HPDE6-E6E7 (cell line): ENCODE results near the gene CHST11.
"Not testable (repeated sequence)": the region's sequence is repeated elsewhere in the genome, so short reads cannot be mapped to it uniquely, and the experiment has no call there.

Experiments
- DNase-seq: peaks from one replicate; pipeline ENCODE4 v3.0.0; 2011; ENCODE audit warnings: missing footprints; ENCODE audit errors: extremely low spot score

Gene CHST11

GRCh38 chr12:104738776-104739642 lies 282.3 kb downstream of the CHST11 start:
- DNase-seq: no peak

- no peak for DNase-seq
Measured at GRCh38 chr12:104740668-104741067, 283.9 kb downstream of the CHST11 start.

DNA sequence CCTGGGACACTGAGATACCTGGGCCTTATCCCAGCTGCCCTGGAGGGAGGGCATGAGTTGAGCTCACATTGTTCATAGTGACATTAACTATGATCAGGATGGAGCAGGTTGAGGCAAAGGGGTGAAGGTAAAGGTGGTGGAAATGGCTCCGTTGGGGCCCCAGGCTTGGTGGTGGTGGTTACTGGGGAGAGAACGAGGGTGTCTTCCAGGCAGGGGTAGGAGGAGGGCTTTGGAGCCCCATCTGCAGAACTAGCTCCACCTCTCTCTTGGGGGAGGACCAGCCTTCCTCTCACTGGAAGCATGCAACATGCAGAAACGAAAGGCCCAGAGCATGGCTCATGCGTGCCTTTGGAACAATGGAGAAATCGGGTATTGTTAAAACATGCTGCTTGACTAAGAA lies 284.3 kb downstream of the CHST11 start:
- DNase-seq: no peak

DNA sequence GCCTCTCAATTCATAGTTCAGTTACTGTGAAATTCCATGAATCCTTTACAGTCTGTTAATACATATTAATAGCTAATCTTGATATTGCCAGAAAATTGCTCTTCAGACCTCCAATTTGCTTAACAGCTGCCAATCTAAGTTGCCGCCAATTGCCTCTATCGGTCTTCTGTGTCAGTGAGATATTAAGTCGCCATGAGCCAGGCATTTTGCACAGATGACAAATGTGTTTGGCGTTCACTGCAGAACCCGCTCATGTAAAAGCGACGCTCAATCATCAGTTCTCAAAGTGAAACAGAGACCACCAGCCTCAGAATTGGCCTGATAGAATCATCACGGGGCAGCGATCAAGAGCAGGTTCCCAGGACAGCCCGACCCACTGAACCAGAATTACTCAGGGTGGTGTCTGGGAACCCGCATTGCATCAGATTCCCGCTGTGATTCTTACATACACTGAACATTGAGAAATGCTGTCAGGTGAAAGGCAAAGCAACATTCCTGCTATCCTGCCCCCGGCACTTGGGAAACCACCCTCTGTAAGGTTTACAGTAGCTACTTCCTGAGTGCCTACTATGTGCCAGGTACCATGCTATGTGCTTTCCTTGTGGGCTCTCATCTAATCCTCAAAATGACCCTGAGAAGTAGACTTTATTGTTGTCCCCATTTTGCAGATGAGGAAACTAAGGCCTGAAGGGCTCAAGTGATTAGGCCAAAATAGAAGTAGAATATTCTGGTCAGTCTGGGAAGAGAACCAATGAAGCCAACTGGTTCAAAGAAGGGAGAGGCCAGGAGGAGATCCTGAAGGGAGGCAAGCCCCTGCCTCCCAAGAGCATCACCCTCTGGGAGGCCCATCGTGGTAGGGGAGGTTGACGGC lies 285.0 kb downstream of the CHST11 start:
- no peak for DNase-seq

DNA sequence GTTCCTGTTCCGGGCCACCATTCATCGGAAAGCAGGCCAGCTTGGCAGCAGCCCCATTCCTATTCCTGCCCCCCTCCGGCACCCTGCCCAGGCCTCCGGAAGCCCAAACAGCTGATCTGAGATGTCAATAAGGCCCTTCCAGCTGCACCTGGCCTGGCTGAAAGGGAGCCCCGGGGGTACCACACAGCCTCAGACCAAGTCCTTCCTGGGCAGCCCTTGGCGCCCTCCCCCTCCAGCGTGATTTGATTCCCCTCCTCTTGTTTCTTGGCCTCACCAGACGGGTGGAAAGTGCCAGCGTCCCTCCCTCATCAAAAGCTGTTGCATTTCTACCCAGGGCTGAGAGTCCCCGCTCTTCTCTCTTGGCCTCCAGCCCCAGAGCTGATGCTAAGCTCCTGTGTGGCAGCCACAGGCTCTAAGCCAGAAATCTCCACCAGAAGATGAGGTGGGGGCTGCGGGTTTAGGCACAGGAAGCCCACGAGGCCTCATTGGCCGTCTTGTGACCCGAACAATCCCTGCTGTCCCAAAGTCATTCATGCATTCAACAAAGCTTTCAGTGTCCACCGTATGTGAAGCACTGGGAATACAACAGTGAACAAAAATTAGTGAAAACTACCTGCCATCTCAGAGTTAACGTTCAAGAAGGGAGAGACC lies 285.9 kb downstream of the CHST11 start:
- no peak for DNase-seq

DNA sequence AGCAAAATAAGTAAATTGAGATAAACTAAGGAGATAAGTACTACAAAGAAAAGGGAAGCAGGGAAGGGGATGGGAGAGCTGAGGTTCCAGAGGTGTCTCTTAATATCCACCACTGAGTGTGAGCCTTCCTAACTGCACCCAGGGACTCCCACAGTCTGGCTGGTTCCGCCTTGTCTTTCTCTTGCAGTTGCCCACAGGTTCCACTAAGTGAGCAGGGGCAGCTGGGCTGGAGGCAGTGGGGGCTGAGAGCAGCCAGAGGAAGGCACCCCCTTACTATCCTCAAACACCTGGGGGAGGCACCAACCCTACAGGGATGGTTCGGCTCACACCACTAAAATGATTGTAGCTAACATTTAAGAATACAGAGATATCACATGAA lies 286.4 kb downstream of the CHST11 start:
- no peak for DNase-seq

GRCh38 chr12:104743753-104744548 lies 287.2 kb downstream of the CHST11 start:
- DNase-seq: not testable (repeated sequence)

DNA sequence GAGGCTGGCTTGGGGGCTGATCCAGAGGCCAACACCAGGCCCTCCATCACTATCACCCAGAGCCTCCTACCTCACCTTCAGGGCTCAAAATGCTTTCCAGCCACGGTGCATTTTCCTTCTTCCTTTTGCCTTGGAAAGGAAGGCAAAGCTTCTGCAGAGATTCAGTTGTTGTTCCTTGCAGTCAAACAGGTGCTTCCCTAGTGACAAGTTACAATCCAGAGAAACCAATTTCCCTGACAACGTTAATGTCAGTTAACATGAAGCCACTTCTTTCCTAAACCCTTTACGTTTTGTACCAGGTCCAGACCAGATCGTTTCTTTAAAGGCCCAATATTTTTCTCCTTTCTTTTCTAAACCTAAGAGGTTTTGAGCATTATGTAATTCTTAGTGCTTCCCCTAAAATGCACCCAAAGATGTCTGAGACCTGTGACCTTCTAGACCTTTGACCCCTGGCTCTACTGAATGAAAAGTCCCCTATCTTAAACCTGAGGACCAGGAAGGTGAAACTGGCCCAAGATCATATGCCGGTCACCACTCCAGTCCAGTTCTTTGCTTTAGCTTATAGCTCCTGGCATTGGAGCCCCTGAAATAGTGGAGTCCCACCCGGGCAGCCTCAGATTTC lies 289.8 kb downstream of the CHST11 start:
- DNase-seq: no peak

- no peak for DNase-seq
Measured at GRCh38 chr12:104747330-104747729, 290.6 kb downstream of the CHST11 start.

- no peak for DNase-seq
Measured at GRCh38 chr12:104747955-104748354, 291.2 kb downstream of the CHST11 start.

DNA sequence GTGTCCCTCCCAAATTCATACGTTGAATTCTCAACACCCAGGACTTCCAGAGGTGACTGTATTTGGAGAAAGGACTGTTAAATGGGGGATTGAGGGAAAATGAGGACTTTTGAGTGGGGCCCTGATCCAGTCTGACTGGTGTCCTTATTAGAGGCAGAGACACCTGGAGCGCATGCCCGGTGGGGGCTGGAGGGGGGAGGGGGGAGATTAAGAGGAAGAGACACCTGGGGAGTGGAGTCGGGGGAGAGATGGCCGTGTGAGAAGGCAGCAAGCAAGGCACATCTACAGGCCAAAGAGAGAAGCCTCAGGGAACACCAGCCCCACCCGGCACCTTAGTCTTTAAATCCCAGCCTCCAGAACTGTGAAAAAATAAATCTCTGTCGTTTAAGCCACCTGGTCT lies 291.6 kb downstream of the CHST11 start:
- DNase-seq: no peak

DNA sequence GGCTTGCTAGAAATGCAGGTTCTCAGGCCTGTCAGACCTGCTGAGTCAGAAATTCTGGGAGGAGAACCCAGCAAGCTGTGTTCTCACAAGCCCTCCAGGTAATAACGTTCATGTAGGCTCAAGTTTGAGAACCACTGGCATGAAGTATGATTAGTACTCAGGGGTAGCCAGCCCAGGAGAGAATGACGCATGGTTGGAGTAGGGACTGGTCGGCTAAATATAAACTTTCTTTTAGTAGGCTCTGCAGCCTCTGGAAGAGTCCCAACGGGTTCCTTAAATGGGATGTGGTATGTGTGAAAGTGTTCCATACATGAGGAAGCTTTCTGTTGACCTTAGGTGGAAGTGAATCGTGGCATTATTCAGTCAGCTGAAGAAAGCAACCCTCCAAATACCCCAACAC lies 292.0 kb downstream of the CHST11 start:
- DNase-seq: no peak

GRCh38 chr12:104749545-104749944 lies 292.8 kb downstream of the CHST11 start:
- DNase-seq: no peak

DNA sequence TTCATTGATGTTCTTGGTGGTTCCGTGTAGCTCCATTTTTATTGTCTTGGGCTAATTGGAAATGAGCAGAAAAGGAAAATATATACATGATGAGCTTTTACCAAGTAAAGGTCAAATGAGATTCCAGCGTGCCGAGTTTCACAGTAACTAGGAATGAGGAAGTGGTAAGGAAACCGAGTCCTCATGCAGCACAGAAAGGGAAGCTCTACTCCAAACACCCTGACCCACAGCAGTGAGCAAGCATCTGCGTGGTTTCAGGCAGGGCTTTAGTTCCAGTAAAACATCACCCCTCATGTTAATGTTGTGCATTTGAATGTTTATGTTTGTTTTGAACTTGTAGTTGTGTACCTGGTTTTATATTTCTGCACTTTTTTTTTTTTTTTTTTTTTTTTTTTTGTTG lies 293.3 kb downstream of the CHST11 start:
- peak; percentile 27 for DNase-seq

DNA sequence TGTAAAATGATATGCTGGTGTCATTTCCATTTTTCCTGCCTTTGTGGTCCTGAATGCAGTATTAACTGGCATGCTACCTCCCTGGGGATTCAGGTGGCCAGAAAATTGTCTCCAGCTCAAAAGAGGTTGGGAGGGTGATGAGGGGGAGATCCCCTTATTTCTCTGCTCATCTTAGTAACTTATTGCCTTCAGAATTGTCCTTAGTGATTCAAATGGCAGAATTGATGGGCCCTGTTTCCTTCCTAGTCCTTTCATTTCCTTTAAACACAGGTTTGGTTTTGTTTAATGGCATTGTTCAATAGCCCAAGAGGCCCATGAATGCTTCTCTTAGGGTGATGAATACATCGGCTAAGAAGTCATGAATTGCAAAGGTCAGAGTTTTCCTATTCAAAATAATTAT lies 294.4 kb downstream of the CHST11 start:
- no peak for DNase-seq

DNA sequence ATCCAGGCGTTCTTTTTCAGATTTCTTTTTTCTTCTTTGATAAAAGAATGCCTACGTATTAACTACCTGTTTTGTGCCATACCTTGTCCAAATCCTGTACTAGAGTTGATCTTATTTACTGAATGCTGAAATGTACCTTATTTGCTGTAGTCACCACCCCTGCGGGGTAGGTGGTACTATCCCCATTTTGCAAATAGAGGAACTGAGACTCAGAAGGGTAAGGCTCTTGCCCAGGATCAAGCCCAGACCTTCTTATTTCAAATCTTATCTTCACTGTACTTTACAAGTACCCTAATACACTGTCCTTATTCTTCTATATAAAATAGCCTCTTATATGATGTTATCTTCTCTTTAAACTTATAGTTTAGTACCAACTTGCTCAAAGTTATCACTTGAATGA lies 294.8 kb downstream of the CHST11 start:
- no peak for DNase-seq

DNA sequence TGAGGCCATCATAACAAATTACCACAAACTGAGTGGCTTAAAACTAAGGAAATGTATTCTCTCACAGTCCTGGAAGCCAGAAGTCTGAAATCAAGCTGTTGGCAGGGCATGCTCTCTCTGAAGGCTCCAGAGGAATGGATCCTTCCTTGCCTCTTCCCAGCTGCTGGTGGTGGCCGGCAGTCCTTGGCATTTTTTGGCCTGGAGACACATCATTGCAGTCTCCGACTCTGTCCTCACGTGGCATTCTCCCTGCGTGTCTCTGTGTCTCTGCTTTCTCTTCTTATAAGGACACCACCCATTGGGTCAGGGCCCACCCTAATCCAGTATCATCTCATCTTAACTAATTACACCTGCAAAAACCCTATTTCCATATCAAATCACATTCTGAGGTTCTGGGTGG lies 295.3 kb downstream of the CHST11 start:
- no peak for DNase-seq

DNA sequence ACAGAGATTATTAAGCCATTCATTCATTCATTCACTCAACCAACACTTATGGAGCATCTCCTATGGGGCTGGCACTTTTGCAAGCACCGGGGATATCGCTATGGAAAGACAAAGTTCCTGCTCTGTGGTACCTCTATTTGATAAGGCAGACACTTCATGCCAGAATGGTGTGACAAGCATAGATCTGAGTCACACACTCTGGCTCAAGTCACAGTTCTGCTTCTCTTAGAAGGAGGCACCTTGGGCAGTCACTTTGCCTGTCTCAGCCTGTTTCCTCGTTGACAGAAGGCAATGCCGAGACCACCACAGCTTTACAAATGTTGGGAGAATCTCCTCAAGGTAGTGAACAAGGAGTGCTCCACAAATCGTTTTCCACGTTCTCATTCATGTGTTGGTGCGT lies 296.1 kb downstream of the CHST11 start:
- DNase-seq: no peak

GRCh38 chr12:104756901-104757300 lies 300.2 kb downstream of the CHST11 start:
- DNase-seq: no peak

DNA sequence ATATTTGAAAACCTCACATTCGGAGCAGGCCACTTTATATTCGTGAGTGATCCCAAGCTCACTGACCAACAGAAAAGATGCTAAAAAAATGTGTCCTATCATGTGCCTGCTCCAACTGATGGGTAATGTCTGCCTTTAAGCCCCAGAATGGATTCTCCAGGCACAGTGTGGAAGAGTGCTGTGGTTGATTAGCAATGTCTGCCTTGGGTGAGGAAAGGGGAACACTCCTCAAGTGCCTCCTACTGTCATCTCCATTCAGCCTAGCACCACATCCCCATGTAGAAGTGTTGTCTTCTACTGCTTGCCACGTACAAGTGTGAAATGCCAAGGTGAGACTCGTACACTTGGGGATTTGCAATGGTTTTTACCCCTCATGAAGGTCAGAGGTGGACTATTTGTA lies 302.0 kb downstream of the CHST11 start:
- DNase-seq: no peak

GRCh38 chr12:104761091-104761490 lies 304.3 kb downstream of the CHST11 start:
- no peak for DNase-seq
